Adrenal gland (tissue), 5 donors: ENCODE results near the gene ALG14.
"Not testable (repeated sequence)": the region's sequence is repeated elsewhere in the genome, so short reads cannot be mapped to it uniquely, and the experiment has no call there.

Experiments used
- CTCF ChIP-seq, 6 experiments: fragments of 450-650 bp in 4 of 6; fragments of 200-600 bp in 2 of 6; sonication (generic) in 1 of 6; IDR thresholded peaks; 1 replicate in 5 of 6; 2 replicates in 1 of 6; pipeline versions ENCODE4 v1.5.1 to v1.8.0; 2016 to 2021; ENCODE audit warnings: antibody characterized with exemption in 6 of 6, mild to moderate bottlenecking in 2 of 6, moderate library complexity in 1 of 6
- POLR2A ChIP-seq, 2 donors: fragments of 450-650 bp; IDR thresholded peaks; one replicate each; pipeline ENCODE4 v1.6.1; 2017; ENCODE audit warnings: antibody characterized with exemption in 2 of 2, mild to moderate bottlenecking in 2 of 2, moderate library complexity in 1 of 2
- donor health status: DM: no; HTN: no; CAD: no.

- not testable (repeated sequence) for TF ChIP-seq CTCF, POLR2A (IDR thresholded peaks at IDR 0.05)
These were observed 53.3 kb downstream of the ALG14 start for GRCh38 chr1:95019466-95019865.
